HEK293 (cell line): Measurements from ENCODE around the gene TGFB1I1.
A peak's percentile ranks its signal among the peaks of the same experiment; 100 is the strongest.

Experiments used
- CTCF ChIA-PET: fragments of 350-600 bp; formaldehyde crosslinking; extraction: SDS; loops from one replicate; lab custom pipeline; 2021; ENCODE audit warnings: antibody characterized with exemption; lab: Yijun Ruan, JAX
- POLR2A ChIA-PET: fragments of 300-600 bp; formaldehyde crosslinking; extraction: SDS; loops from one replicate; lab custom pipeline; 2020; ENCODE audit warnings: antibody characterized with exemption, inconsistent platforms; lab: Yijun Ruan, JAX
- H3K27ac ChIP-seq: fragments of 200-500 bp; sonication (Bioruptor generic); 2 replicates; pipeline ENCODE4 v1.5.1; 2014; ENCODE audit warnings: low read depth, low read length, control low read depth, inconsistent platforms; ENCODE audit errors: extremely low read depth
- H3K36me3 ChIP-seq, 2 experiments: fragments of 200-500 bp in 1 of 2; sonication (Bioruptor generic) in 1 of 2; 1 replicate in 1 of 2; 2 replicates in 1 of 2; pipeline ENCODE4 v1.5.1; 2014 to 2017; ENCODE audit warnings: inconsistent platforms in 2 of 2, low read length in 2 of 2; ENCODE audit not compliant: control insufficient read depth in 2 of 2, insufficient read depth in 1 of 2
- H3K4me1 ChIP-seq: fragments of 200-500 bp; sonication (Bioruptor generic); 2 replicates; pipeline ENCODE4 v1.5.1; 2014; ENCODE audit warnings: mild to moderate bottlenecking, low read length, inconsistent platforms; ENCODE audit not compliant: control insufficient read depth, insufficient read depth
- H3K4me3 ChIP-seq: 2 replicates; pipeline ENCODE4 v1.5.1; 2011; ENCODE audit warnings: low read depth, mild to moderate bottlenecking, control low read depth, low read length, moderate library complexity
- H3K9me3 ChIP-seq: fragments of 200-500 bp; sonication (Bioruptor generic); 2 replicates; pipeline ENCODE4 v1.5.1; 2014; ENCODE audit warnings: low read depth, low read length, inconsistent platforms; ENCODE audit not compliant: control insufficient read depth, insufficient read depth
- BCL6B ChIP-seq: fragments of 450-650 bp; formaldehyde crosslinking; IDR thresholded peaks from 2 replicates; pipeline ENCODE4 v1.5.1; 2017; ENCODE audit warnings: missing biosample characterization, missing genetic modification characterization
- PBX3 ChIP-seq: sonication (generic); formaldehyde crosslinking; IDR thresholded peaks from 2 replicates; pipeline ENCODE4 v1.8.1; 2022; ENCODE audit warnings: mild to moderate bottlenecking, moderate library complexity, missing genetic modification reagents
- ZBTB44 ChIP-seq: fragments of 450-650 bp; IDR thresholded peaks from 2 replicates; pipeline ENCODE4 v1.5.1; 2018; ENCODE audit warnings: missing biosample characterization, mild to moderate bottlenecking, missing genetic modification characterization
- ZBTB7A ChIP-seq: fragments of 450-650 bp; formaldehyde crosslinking; IDR thresholded peaks from 2 replicates; pipeline ENCODE4 v1.5.1; 2016; ENCODE audit warnings: low read depth, missing biosample characterization, missing genetic modification characterization
- ZFHX2 ChIP-seq: fragments of 450-650 bp; formaldehyde crosslinking; conservative IDR thresholded peaks from 2 replicates; pipeline ENCODE4 v1.5.1; 2016; ENCODE audit warnings: missing biosample characterization, missing genetic modification characterization
- ZIC2 ChIP-seq: fragments of 450-650 bp; formaldehyde crosslinking; IDR thresholded peaks from 2 replicates; pipeline ENCODE4 v1.5.1; 2016; ENCODE audit warnings: missing biosample characterization, missing genetic modification characterization
- ZNF132 ChIP-seq: fragments of 450-650 bp; formaldehyde crosslinking; IDR thresholded peaks from 2 replicates; pipeline ENCODE4 v1.5.1; 2017; ENCODE audit warnings: missing biosample characterization, missing genetic modification characterization, borderline replicate concordance
- ZNF2 ChIP-seq: fragments of 450-650 bp; formaldehyde crosslinking; IDR thresholded peaks from 2 replicates; pipeline ENCODE4 v1.5.1; 2016; ENCODE audit warnings: missing biosample characterization, missing genetic modification characterization
- ZNF211 ChIP-seq: fragments of 450-650 bp; formaldehyde crosslinking; IDR thresholded peaks from 2 replicates; pipeline ENCODE4 v1.5.1; 2016; ENCODE audit warnings: low read depth, missing biosample characterization, missing genetic modification characterization
- ZNF221 ChIP-seq: fragments of 450-650 bp; formaldehyde crosslinking; IDR thresholded peaks from 2 replicates; pipeline ENCODE4 v1.5.1; 2017; ENCODE audit warnings: missing biosample characterization, missing genetic modification characterization, borderline replicate concordance
- ZNF23 ChIP-seq: fragments of 450-650 bp; formaldehyde crosslinking; IDR thresholded peaks from 2 replicates; pipeline ENCODE4 v1.5.1; 2016; ENCODE audit warnings: missing biosample characterization, missing genetic modification characterization, borderline replicate concordance
- ZNF274 ChIP-seq, 2 experiments: fragments of 200-500 bp in 1 of 2; fragments of 450-650 bp in 1 of 2; sonication (Bioruptor generic) in 1 of 2; formaldehyde crosslinking in 1 of 2; IDR thresholded peaks; 2 replicates each; pipeline versions ENCODE4 v1.5.1 to v1.6.1; 2014 to 2016; ENCODE audit warnings: borderline replicate concordance in 1 of 2, inconsistent platforms in 1 of 2, low read length in 1 of 2, missing biosample characterization in 1 of 2, missing genetic modification characterization in 1 of 2
- ZNF600 ChIP-seq: fragments of 450-650 bp; formaldehyde crosslinking; IDR thresholded peaks from 2 replicates; pipeline ENCODE4 v1.5.1; 2016; ENCODE audit warnings: missing biosample characterization, missing genetic modification characterization
- ZNF654 ChIP-seq: fragments of 450-650 bp; formaldehyde crosslinking; IDR thresholded peaks from 2 replicates; pipeline ENCODE4 v1.5.1; 2016; ENCODE audit warnings: low read depth, missing biosample characterization, missing genetic modification characterization
- ZNF791 ChIP-seq: fragments of 450-650 bp; formaldehyde crosslinking; IDR thresholded peaks from 2 replicates; pipeline ENCODE4 v1.5.1; 2016; ENCODE audit warnings: missing biosample characterization, missing genetic modification characterization
- ZNF837 ChIP-seq: fragments of 450-650 bp; formaldehyde crosslinking; IDR thresholded peaks from 2 replicates; pipeline ENCODE4 v1.5.1; 2016; ENCODE audit warnings: missing biosample characterization, missing genetic modification characterization
- TF ChIP-seq, protein P1 (sequence below): fragments of 450-650 bp; formaldehyde crosslinking; conservative IDR thresholded peaks from 2 replicates; pipeline ENCODE4 v1.5.1; 2016; ENCODE audit warnings: low read depth, missing biosample characterization, missing genetic modification characterization
- TF ChIP-seq, protein P2 (sequence below): fragments of 450-650 bp; formaldehyde crosslinking; IDR thresholded peaks from 2 replicates; pipeline ENCODE4 v1.5.1; 2016; ENCODE audit warnings: missing biosample characterization, missing genetic modification characterization
- TF ChIP-seq, protein P3 (sequence below): fragments of 450-650 bp; formaldehyde crosslinking; IDR thresholded peaks from 2 replicates; pipeline ENCODE4 v1.5.1; 2016; ENCODE audit warnings: missing biosample characterization, missing genetic modification characterization
- TF ChIP-seq, protein P4 (sequence below): fragments of 450-650 bp; formaldehyde crosslinking; IDR thresholded peaks from 2 replicates; pipeline ENCODE4 v1.5.1; 2016; ENCODE audit warnings: missing biosample characterization, missing genetic modification characterization

The TGFB1I1 gene

DNA sequence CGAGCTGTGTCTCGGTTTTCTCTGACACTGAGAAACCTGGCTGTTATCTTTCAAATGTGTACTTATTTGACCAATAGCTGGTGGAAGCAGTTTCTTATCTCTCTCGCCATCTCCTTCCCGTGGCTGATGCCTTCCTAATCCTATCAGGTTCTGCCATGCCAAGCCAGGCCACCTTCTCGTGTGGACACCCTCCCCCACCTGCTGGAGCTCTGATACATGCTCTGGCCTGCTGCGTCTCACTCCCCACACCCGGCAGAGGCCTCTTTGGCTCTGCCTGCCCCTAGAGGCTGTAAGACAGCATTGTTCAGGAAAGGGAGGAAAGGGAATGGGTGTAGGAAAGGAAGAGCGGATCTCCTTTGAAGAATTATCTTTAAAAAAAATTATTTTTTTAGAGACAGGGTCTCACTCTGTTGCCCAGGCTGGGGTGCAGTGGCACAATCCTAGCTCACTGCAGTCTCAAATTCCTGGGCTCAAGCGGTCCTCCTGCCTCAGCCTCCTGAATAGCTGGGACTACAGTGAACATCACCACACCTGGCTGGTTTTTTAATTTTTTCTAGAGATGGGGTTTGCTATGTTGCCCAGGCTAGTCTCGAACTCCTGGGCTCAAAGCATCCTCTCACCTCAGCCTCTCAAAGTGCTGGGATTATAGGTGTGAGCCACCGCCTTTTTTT lies 20.1 kb upstream of the TGFB1I1 start (continued):
- TF ChIP-seq, protein P1, sequence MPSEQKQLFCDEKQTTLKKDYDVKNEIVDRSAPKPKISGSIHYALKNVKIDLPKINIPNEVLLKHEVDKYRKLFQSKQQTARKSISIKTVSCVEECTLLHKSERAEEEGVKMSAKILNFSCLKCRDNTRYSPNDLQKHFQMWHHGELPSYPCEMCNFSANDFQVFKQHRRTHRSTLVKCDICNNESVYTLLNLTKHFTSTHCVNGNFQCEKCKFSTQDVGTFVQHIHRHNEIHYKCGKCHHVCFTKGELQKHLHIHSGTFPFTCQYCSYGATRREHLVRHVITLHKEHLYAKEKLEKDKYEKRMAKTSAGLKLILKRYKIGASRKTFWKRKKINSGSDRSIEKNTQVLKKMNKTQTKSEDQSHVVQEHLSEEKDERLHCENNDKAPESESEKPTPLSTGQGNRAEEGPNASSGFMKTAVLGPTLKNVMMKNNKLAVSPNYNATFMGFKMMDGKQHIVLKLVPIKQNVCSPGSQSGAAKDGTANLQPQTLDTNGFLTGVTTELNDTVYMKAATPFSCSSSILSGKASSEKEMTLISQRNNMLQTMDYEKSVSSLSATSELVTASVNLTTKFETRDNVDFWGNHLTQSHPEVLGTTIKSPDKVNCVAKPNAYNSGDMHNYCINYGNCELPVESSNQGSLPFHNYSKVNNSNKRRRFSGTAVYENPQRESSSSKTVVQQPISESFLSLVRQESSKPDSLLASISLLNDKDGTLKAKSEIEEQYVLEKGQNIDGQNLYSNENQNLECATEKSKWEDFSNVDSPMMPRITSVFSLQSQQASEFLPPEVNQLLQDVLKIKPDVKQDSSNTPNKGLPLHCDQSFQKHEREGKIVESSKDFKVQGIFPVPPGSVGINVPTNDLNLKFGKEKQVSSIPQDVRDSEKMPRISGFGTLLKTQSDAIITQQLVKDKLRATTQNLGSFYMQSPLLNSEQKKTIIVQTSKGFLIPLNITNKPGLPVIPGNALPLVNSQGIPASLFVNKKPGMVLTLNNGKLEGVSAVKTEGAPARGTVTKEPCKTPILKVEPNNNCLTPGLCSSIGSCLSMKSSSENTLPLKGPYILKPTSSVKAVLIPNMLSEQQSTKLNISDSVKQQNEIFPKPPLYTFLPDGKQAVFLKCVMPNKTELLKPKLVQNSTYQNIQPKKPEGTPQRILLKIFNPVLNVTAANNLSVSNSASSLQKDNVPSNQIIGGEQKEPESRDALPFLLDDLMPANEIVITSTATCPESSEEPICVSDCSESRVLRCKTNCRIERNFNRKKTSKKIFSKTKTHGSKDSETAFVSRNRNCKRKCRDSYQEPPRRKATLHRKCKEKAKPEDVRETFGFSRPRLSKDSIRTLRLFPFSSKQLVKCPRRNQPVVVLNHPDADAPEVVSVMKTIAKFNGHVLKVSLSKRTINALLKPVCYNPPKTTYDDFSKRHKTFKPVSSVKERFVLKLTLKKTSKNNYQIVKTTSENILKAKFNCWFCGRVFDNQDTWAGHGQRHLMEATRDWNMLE (tag by site-specific recombination): no peak
- TF ChIP-seq ZBTB44 (tag by site-specific recombination): peak; percentile 79
- no peak for TF ChIP-seq ZNF23 (tag by site-specific recombination)
- TF ChIP-seq ZBTB7A: no peak
- TF ChIP-seq ZIC2 (tag by site-specific recombination): peak; percentile 53
- no peak for TF ChIP-seq ZNF211 (tag by site-specific recombination)
- no peak for TF ChIP-seq ZNF274 (IDR thresholded peaks at IDR 0.05; ENCODE audit: low read length)
- TF ChIP-seq ZNF274 (tag by site-specific recombination; IDR thresholded peaks at IDR 0.05; ENCODE audit: borderline replicate concordance): no peak

GRCh38 chr16:31452631-31453106 lies 19.3 kb upstream of the TGFB1I1 start:
- H3K27ac ChIP-seq: no peak overlapping the region; the same call in 1 of the 2 replicates
- CTCF ChIA-PET: interaction anchor here (0.7 to 5.3 kb wide), 7 partner anchors 8 to 469 kb away, joined by 3 to 27 read pairs (median 8); partner anchors contain the start of genes HSD3B7 and ZNF843
- POLR2A ChIA-PET: interaction anchor here (0.5 to 1.4 kb wide), 4 partner anchors 10 to 1387 kb away, joined by 3 to 6 read pairs (median 3); partner anchors contain the start of genes ALDOA and ZNF843
- peaks cover 13% of the 10 kb centered on the region for H3K4me1 ChIP-seq
- H3K36me3 ChIP-seq: peaks cover 0 to 17% of the 10 kb centered on the region in 2 experiments; a peak in 1 of 3 replicates
- H3K9me3 ChIP-seq: no peaks in the 10 kb centered on the region
- no peak overlapping the region for H3K4me3 ChIP-seq
- no peak for TF ChIP-seq ZNF791 (tag by site-specific recombination)
- TF ChIP-seq ZFHX2: no peak
- TF ChIP-seq, protein P2, sequence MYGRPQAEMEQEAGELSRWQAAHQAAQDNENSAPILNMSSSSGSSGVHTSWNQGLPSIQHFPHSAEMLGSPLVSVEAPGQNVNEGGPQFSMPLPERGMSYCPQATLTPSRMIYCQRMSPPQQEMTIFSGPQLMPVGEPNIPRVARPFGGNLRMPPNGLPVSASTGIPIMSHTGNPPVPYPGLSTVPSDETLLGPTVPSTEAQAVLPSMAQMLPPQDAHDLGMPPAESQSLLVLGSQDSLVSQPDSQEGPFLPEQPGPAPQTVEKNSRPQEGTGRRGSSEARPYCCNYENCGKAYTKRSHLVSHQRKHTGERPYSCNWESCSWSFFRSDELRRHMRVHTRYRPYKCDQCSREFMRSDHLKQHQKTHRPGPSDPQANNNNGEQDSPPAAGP (tag by site-specific recombination): peak; percentile 15; the same call in 1 of the 2 replicates
- TF ChIP-seq ZNF654: no peak
- TF ChIP-seq, protein P3, sequence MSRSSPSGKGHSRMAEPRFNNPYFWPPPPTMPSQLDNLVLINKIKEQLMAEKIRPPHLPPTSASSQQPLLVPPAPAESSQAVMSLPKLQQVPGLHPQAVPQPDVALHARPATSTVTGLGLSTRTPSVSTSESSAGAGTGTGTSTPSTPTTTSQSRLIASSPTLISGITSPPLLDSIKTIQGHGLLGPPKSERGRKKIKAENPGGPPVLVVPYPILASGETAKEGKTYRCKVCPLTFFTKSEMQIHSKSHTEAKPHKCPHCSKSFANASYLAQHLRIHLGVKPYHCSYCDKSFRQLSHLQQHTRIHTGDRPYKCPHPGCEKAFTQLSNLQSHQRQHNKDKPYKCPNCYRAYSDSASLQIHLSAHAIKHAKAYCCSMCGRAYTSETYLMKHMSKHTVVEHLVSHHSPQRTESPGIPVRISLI (tag by site-specific recombination): peak; percentile 89
- no peak for TF ChIP-seq ZNF132 (tag by site-specific recombination)
- no peak for TF ChIP-seq PBX3
- no peak for TF ChIP-seq ZNF2 (tag by site-specific recombination)
- no peak for TF ChIP-seq ZNF837
- TF ChIP-seq BCL6B (tag by site-specific recombination): no peak
- TF ChIP-seq, protein P4, sequence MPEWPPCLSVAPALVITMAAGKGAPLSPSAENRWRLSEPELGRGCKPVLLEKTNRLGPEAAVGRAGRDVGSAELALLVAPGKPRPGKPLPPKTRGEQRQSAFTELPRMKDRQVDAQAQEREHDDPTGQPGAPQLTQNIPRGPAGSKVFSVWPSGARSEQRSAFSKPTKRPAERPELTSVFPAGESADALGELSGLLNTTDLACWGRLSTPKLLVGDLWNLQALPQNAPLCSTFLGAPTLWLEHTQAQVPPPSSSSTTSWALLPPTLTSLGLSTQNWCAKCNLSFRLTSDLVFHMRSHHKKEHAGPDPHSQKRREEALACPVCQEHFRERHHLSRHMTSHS (tag by site-specific recombination): no peak
- no peak for TF ChIP-seq ZNF600 (tag by site-specific recombination)
- TF ChIP-seq ZNF221 (tag by site-specific recombination): no peak
